IMR-90 (cell line): ENCODE results near the gene ZNF207. TPM values are rescaled to one million over a fixed set of nuclear protein-coding genes. Genes with fewer than 3 reads are reported as not detected.

Source experiments
- ATAC-seq: fragments of 200-7000 bp; cut with Tn5 transposase; 2 replicates; pipeline ENCODE4 v1.9.1; 2020; ENCODE audit warnings: low read depth, mild to moderate bottlenecking, moderate library complexity
- BruUV-seq: library from RNA; stranded (reverse); fragments of 400-500 nt; replicated peaks from 2 replicates; lab custom pipeline; 2021; lab: Mats Ljungman, UMichigan
- CTCF ChIA-PET: fragments of 300-600 bp; formaldehyde crosslinking; extraction: SDS; loops from one replicate; lab custom pipeline; 2021; ENCODE audit warnings: antibody characterized with exemption; lab: Yijun Ruan, JAX
- POLR2A ChIA-PET: fragments of 300-600 bp; sonication (Branson Sonifier 250); formaldehyde crosslinking; loops from one replicate; lab custom pipeline; 2022; ENCODE audit warnings: antibody characterized with exemption; ENCODE audit not compliant: unreplicated experiment; lab: Charles Lee
- DNase-seq: peaks from one replicate; pipeline ENCODE4 v3.0.0; 2013
- H2AFZ ChIP-seq: replicated peaks from 2 replicates; pipeline ENCODE3; 2013; ENCODE audit warnings: low read length, mild to moderate bottlenecking; ENCODE audit not compliant: poor library complexity
- H2AK5ac ChIP-seq: 2 replicates; pipeline ENCODE4 v1.6.1; 2013; ENCODE audit warnings: low read depth, low read length, inconsistent platforms
- H2AK9ac ChIP-seq: replicated peaks from 2 replicates; pipeline ENCODE3; 2013; ENCODE audit warnings: mild to moderate bottlenecking, low read depth, low read length, moderate library complexity; ENCODE audit not compliant: poor library complexity
- H2BK120ac ChIP-seq: 2 replicates; pipeline ENCODE4 v1.6.1; 2013; ENCODE audit warnings: low read depth, low read length, inconsistent platforms
- H2BK15ac ChIP-seq: 3 replicates; pipeline ENCODE4 v1.6.1; 2013; ENCODE audit warnings: low read depth, low read length, inconsistent platforms
- H2BK20ac ChIP-seq: 2 replicates; pipeline ENCODE4 v1.6.1; 2013; ENCODE audit warnings: low read depth, mild to moderate bottlenecking, inconsistent platforms, low read length, moderate library complexity
- H2BK5ac ChIP-seq: 2 replicates; pipeline ENCODE4 v1.6.1; 2013; ENCODE audit warnings: mild to moderate bottlenecking, low read depth, low read length, inconsistent platforms; ENCODE audit not compliant: poor library complexity, severe bottlenecking
- H3K14ac ChIP-seq: replicated peaks from 2 replicates; pipeline ENCODE4 v1.6.1; 2013; ENCODE audit warnings: low read depth, low read length, inconsistent platforms
- H3K18ac ChIP-seq: 2 replicates; pipeline ENCODE4 v1.6.1; 2013; ENCODE audit warnings: low read depth, low read length, control low read depth
- H3K23ac ChIP-seq: 2 replicates; pipeline ENCODE4 v1.6.1; 2013; ENCODE audit warnings: low read depth, low read length, inconsistent platforms
- H3K27ac ChIP-seq: 2 replicates; pipeline ENCODE4 v1.5.1; 2013; ENCODE audit warnings: mild to moderate bottlenecking, control low read depth, low read length; ENCODE audit not compliant: insufficient read depth
- H3K27me3 ChIP-seq: 2 replicates; pipeline ENCODE4 v1.6.1; 2013; ENCODE audit warnings: low read length; ENCODE audit not compliant: control insufficient read depth, insufficient read depth
- H3K36me3 ChIP-seq: 2 replicates; pipeline ENCODE4 v1.6.1; 2013; ENCODE audit warnings: low read length, mixed read lengths; ENCODE audit not compliant: control insufficient read depth, insufficient read depth
- H3K4ac ChIP-seq: 2 replicates; pipeline ENCODE4 v1.6.1; 2013; ENCODE audit warnings: low read depth, low read length, inconsistent platforms
- H3K4me1 ChIP-seq: 2 replicates; pipeline ENCODE4 v1.6.1; 2013; ENCODE audit warnings: low read length, mixed read lengths; ENCODE audit not compliant: control insufficient read depth, insufficient read depth
- H3K4me2 ChIP-seq: 2 replicates; pipeline ENCODE4 v1.6.1; 2013; ENCODE audit warnings: low read depth, mild to moderate bottlenecking, control low read depth, low read length, moderate library complexity
- H3K4me3 ChIP-seq: 2 replicates; pipeline ENCODE4 v1.5.1; 2013; ENCODE audit warnings: low read depth, mild to moderate bottlenecking, control low read depth, low read length, moderate library complexity; ENCODE audit not compliant: insufficient read depth
- H3K56ac ChIP-seq: 2 replicates; pipeline ENCODE4 v1.6.1; 2013; ENCODE audit warnings: low read length, inconsistent platforms; ENCODE audit not compliant: insufficient read depth; ENCODE audit errors: extremely low read depth
- H3K79me1 ChIP-seq, 2 experiments: 2 replicates each; pipeline ENCODE4 v1.6.1; 2013; ENCODE audit warnings: low read length in 2 of 2, inconsistent platforms in 1 of 2, low read depth in 1 of 2
- H3K9ac ChIP-seq: 2 replicates; pipeline ENCODE4 v1.6.1; 2013; ENCODE audit warnings: low read depth, low read length, control low read depth
- H3K9me1 ChIP-seq: 2 replicates; pipeline ENCODE4 v1.6.1; 2013; ENCODE audit warnings: low read length, inconsistent platforms; ENCODE audit not compliant: insufficient read depth
- H3K9me3 ChIP-seq: 2 replicates; pipeline ENCODE4 v1.6.1; 2013; ENCODE audit warnings: low read length; ENCODE audit not compliant: control insufficient read depth, insufficient read depth
- H4K20me1 ChIP-seq: 2 replicates; pipeline ENCODE4 v1.6.1; 2013; ENCODE audit warnings: low read length, inconsistent platforms; ENCODE audit not compliant: insufficient read depth
- H4K5ac ChIP-seq: 2 replicates; pipeline ENCODE4 v1.6.1; 2013; ENCODE audit warnings: mild to moderate bottlenecking, low read depth, low read length, control low read depth
- H4K8ac ChIP-seq, 2 experiments: 2 replicates each; pipeline ENCODE4 v1.6.1; 2013; ENCODE audit warnings: low read depth in 2 of 2, low read length in 2 of 2, control low read depth in 1 of 2, inconsistent platforms in 1 of 2
- H4K91ac ChIP-seq: 2 replicates; pipeline ENCODE4 v1.6.1; 2013; ENCODE audit warnings: low read depth, low read length, inconsistent platforms; ENCODE audit not compliant: insufficient read depth
- FOS ChIP-seq: fragments of 150-350 bp; IDR thresholded peaks from 2 replicates; pipeline ENCODE4 v1.6.1; 2016; ENCODE audit warnings: low read depth, low read length
- MXI1 ChIP-seq: IDR thresholded peaks from 2 replicates; pipeline ENCODE4 v1.6.1; 2012; ENCODE audit warnings: low read depth, mild to moderate bottlenecking, low read length, moderate library complexity, borderline replicate concordance
- RCOR1 ChIP-seq: IDR thresholded peaks from 2 replicates; pipeline ENCODE4 v1.6.1; 2012; ENCODE audit warnings: mild to moderate bottlenecking, low read length, improper control_type of control experiment; ENCODE audit not compliant: insufficient replicate concordance
- SMC3 ChIP-seq: fragments of 150-350 bp; IDR thresholded peaks from 2 replicates; pipeline ENCODE4 v1.6.1; 2016; ENCODE audit warnings: low read depth, mild to moderate bottlenecking, antibody characterized with exemption, low read length, moderate library complexity
- WGBS, 2 experiments: methylation state at CpG; one replicate each; pipeline versions ENCODE4 v1.1.5 to v1.1.7; 2013; ENCODE audit warnings: missing lambda C conversion rate in 2 of 2; ENCODE audit not compliant: insufficient read length in 1 of 2; ENCODE audit errors: extremely low coverage in 2 of 2; 5-methylcytosine and 5-hydroxymethylcytosine counted together
- dilution Hi-C: fragments of 300-500 bp; cut with HindIII; formaldehyde crosslinking; loops from one replicate; pipeline ENCODE4 v1.14.3; 2018; ENCODE audit warnings: low sequenced_read_pairs; ENCODE audit not compliant: unreplicated experiment
- in situ Hi-C: fragments of 300-500 bp; cut with MboI; formaldehyde crosslinking; loops from 3 replicates; pipeline ENCODE4 v1.14.3; 2019; ENCODE audit warnings: low sequenced_read_pairs, inconsistent platforms, mixed read lengths
- intact Hi-C: fragments of 100-400 bp; cut with micrococcal nuclease; formaldehyde crosslinking; loops from 2 replicates; pipeline ENCODE4 v1.10.0; 2022
- microRNA-seq, 2 experiments: library from miRNA; stranded (forward) in 1 of 2; unstranded in 1 of 2; fragments of 10-50 nt in 1 of 2; fragments of <30 nt in 1 of 2; gene quantifications in 1 of 2; microRNA quantifications in 1 of 2; one replicate each; pipeline versions ENCODE3 to v1.1.0; 2013 to 2020; ENCODE audit not compliant: insufficient read depth in 1 of 2, insufficient read length in 1 of 2, unreplicated experiment in 1 of 2
- polyA plus RNA-seq, 3 experiments: library from polyadenylated mRNA; depleted of rRNA; stranded (reverse); fragments of >200 nt; gene quantifications; 2 replicates each; pipeline ENCODE4 v1.2.3, GENCODE V29; 2012; ENCODE audit warnings: low replicate concordance in 1 of 3
- small RNA-seq, 5 experiments: library from RNA; depleted of rRNA; stranded (forward); fragments of <200 nt; gene quantifications; one replicate each; pipeline ENCODE3, GENCODE V24; 2012
- total RNA-seq: library from RNA; depleted of rRNA; stranded (reverse); fragments of >200 nt; gene quantifications from 2 replicates; pipeline ENCODE4 v1.2.3, GENCODE V29; 2012; rRNA removed
- TF ChIP-seq, protein P1 (sequence below): fragments of 150-350 bp; IDR thresholded peaks from 2 replicates; pipeline ENCODE4 v1.6.1; 2017; ENCODE audit warnings: mild to moderate bottlenecking, antibody characterized with exemption, low read length, low read depth

Gene ZNF207
- total and polyA plus RNA-seq, 2 of the 4 experiments (the other 2 are of a cell fraction), result 199 to 207 TPM

DNA sequence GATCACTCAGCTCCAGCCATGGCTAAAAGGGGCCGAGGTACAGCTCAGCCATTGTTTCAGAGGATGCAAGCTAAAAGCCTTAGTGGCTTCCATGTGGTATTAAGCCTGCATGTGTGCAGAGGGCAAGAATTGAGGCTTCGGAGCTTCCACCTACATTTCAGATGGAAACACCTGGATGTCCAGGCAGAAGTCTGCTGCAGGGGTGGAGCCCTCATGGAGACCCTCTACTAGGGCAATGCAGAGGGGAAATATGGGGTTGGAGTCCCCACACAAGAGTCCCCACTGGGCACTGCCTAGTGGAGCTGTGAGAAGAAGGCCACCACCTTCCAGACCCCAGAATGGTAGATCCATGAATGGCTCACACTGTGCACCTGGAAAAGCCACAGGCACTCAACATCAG is 79.6 kb downstream of the ZNF207 start:
- Histone ChIP-seq H4K20me1 (no peaks in the 10 kb centered on the region), H3K4me1 (no peaks in the 10 kb centered on the region), H3K9me1 (no peaks in the 10 kb centered on the region), H4K5ac (no peak overlapping the region), H2AFZ (no peak overlapping the region), H2BK20ac (no peak overlapping the region), H3K27ac (no peak overlapping the region), H3K23ac (no peak overlapping the region), H2AK5ac (no peak overlapping the region), H2BK5ac (no peak overlapping the region), H3K79me1 (no peaks in the 10 kb centered on the region), H3K9ac (no peak overlapping the region), H2BK15ac (no peak overlapping the region), H3K4me2 (no peak overlapping the region), H3K4ac (no peak overlapping the region), H2BK120ac (no peak overlapping the region), H3K4me3 (no peak overlapping the region), H2AK9ac (no peak overlapping the region), H3K9me3 (peaks cover 3% of the 10 kb centered on the region; the same call in 1 of the 2 replicates), H3K27me3 (no peaks in the 10 kb centered on the region), H3K56ac (no peak overlapping the region), H3K14ac (no peak overlapping the region), H4K8ac (no peak overlapping the region), H4K91ac (no peak overlapping the region), H3K18ac (no peak overlapping the region), H3K36me3 (no peaks in the 10 kb centered on the region)
- no TSS peak for BruUV-seq
- in situ Hi-C loops (no loop called here), dilution Hi-C loops (no loop called here), intact Hi-C loops (no loop called here)
- WGBS, 2 experiments, result 83% methylated on average over 1 of the region's 2 CpGs; no CpG with 5 or more reads in 1 of the 2 experiments
- ChIA-PET POLR2A (no interaction called here), CTCF (interaction anchor here (1.1 kb wide), 1 partner anchor 15 kb away, joined by 3 read pairs; the partner anchor contains the start of gene PSMD11)
- no peak for ATAC-seq
- DNase-seq, result no peak
- no peak for TF ChIP-seq FOS
- TF ChIP-seq, protein P1, sequence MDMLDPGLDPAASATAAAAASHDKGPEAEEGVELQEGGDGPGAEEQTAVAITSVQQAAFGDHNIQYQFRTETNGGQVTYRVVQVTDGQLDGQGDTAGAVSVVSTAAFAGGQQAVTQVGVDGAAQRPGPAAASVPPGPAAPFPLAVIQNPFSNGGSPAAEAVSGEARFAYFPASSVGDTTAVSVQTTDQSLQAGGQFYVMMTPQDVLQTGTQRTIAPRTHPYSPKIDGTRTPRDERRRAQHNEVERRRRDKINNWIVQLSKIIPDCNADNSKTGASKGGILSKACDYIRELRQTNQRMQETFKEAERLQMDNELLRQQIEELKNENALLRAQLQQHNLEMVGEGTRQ, result no peak
- no peak for TF ChIP-seq MXI1
- TF ChIP-seq RCOR1, result no peak
- TF ChIP-seq SMC3, result no peak

Small RNA genes lying within 50 kb of the gene (microRNA-seq; reads per million reads assigned to microRNA genes)
- gene AC005899.6 (ENCODE audit: insufficient read depth, insufficient read length) (not detected), gene MIR632 (ENCODE audit: unreplicated experiment) (not detected)

Small RNA genes lying within 50 kb of the gene (small RNA-seq; reads per million reads assigned to genes)
- gene AC005899.6, result 0 reads per million in 5 experiments

Other genes with a start within 250 kb of the ZNF207 start
- gene RHOT1, start 207.7 kb upstream of the ZNF207 start, total RNA-seq, result 27.4 and 40.5 TPM in 2 replicates
- 23.7 and 27.6 TPM in 2 replicates for gene RHOT1, start 207.7 kb upstream of the ZNF207 start, polyA plus RNA-seq (2012; rRNA removed)
- gene RHBDL3, start 84.3 kb upstream of the ZNF207 start, total RNA-seq, result 0.18 and 0.28 TPM in 2 replicates
- gene RHBDL3, start 84.3 kb upstream of the ZNF207 start, polyA plus RNA-seq (2012; rRNA removed), result 0.09 and 0.11 TPM in 2 replicates
- gene C17orf75, start 8.0 kb upstream of the ZNF207 start, total RNA-seq, result 16.1 and 18.3 TPM in 2 replicates
- 8.2 and 11.5 TPM in 2 replicates for gene C17orf75, start 8.0 kb upstream of the ZNF207 start, polyA plus RNA-seq (2012; rRNA removed)
- 68.0 and 85.9 TPM in 2 replicates for gene PSMD11, start 94.4 kb downstream of the ZNF207 start, total RNA-seq
- gene PSMD11, start 94.4 kb downstream of the ZNF207 start, polyA plus RNA-seq (2012; rRNA removed), result 63.4 and 64.7 TPM in 2 replicates
- 0.36 and 0.56 TPM in 2 replicates for gene CDK5R1, start 136.8 kb downstream of the ZNF207 start, total RNA-seq
- 0.67 and 0.74 TPM in 2 replicates for gene CDK5R1, start 136.8 kb downstream of the ZNF207 start, polyA plus RNA-seq (2012; rRNA removed)